Peyer's patch (tissue), 4 donors: ENCODE data around the gene NEDD4L.

Experiments used
- CTCF ChIP-seq, 6 experiments: fragments of 450-650 bp in 4 of 6; fragments of 200-600 bp in 2 of 6; sonication (generic) in 1 of 6; IDR thresholded peaks; one replicate each; pipeline ENCODE4 v1.5.1; 2017 to 2019; ENCODE audit warnings: antibody characterized with exemption in 6 of 6, mild to moderate bottlenecking in 3 of 6, moderate library complexity in 1 of 6
- POLR2A ChIP-seq, 2 donors: fragments of 450-650 bp; IDR thresholded peaks; one replicate each; pipeline ENCODE4 v1.5.1; 2017; ENCODE audit warnings: antibody characterized with exemption in 2 of 2, mild to moderate bottlenecking in 2 of 2, moderate library complexity in 2 of 2

- TF ChIP-seq CTCF (IDR thresholded peaks at IDR 0.05) = no peak
- no peak for TF ChIP-seq POLR2A (IDR thresholded peaks at IDR 0.05)
These were observed 13.4 kb downstream of the NEDD4L start for GRCh38 chr18:58057291-58057965.
